ENCODE measurements around the gene TMEM131L. TPM values are rescaled to one million over a fixed set of nuclear protein-coding genes. Genes with fewer than 3 reads are reported as not detected.

The TMEM131L gene
- total and polyA plus RNA-seq, 8 donors = 2.4 to 40.0 (median 13.6) TPM

DNA sequence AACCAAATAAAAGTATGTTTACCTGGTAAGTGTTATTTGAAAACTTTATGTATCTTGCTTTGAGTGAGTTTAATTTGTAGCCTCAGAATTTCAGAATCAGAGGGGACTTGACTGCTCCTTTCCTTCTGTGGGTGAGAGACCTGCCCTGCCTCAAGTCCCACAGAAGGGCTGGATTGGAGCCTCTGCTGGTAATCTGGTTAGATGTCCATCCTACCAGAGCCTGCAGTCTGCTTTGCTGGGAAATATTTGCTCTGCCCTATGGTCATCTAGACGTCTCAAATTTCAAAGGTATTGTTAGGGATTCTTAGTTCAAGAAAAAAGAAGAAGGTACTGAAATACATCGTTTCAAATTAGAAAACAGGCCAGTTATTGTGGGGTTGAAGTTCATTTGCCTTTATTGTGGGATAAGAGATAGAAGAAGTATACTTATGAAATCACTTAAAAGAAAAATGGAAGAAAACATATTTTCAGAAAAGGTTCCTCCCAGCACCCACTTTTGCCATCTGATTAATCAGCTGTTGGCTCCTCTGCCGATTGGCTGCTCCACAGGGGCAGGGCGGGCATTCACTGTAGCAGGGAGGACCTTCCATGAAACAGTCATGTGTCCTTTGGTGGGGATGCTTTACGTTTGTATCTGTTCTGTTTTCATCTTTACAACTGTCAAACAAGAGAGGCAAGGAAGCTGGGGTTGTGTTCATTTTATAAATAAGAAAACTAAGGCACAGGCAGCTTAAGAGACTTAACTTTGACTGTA lies 144.6 kb downstream of the TMEM131L start:
- Histone ChIP-seq H3K4me3 (no peak overlapping the region), H3K27me3 (no peaks in the 10 kb centered on the region), H3K27ac (no peak overlapping the region), H3K4me1 (peaks cover 0 to 16% (median 6%) of the 10 kb centered on the region in 4 donors), H3K36me3 (peaks cover 0 to 61% (median 57%) of the 10 kb centered on the region in 4 donors), H3K9me3 (no peaks in the 10 kb centered on the region)
- intact Hi-C loops (cut with DNase I; ENCODE audit: low total_unique reads) = no loop called here
- TF ChIP-seq, protein P1, sequence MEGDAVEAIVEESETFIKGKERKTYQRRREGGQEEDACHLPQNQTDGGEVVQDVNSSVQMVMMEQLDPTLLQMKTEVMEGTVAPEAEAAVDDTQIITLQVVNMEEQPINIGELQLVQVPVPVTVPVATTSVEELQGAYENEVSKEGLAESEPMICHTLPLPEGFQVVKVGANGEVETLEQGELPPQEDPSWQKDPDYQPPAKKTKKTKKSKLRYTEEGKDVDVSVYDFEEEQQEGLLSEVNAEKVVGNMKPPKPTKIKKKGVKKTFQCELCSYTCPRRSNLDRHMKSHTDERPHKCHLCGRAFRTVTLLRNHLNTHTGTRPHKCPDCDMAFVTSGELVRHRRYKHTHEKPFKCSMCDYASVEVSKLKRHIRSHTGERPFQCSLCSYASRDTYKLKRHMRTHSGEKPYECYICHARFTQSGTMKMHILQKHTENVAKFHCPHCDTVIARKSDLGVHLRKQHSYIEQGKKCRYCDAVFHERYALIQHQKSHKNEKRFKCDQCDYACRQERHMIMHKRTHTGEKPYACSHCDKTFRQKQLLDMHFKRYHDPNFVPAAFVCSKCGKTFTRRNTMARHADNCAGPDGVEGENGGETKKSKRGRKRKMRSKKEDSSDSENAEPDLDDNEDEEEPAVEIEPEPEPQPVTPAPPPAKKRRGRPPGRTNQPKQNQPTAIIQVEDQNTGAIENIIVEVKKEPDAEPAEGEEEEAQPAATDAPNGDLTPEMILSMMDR (IDR thresholded peaks at IDR 0.05) = no peak
- TF ChIP-seq EP300 (IDR thresholded peaks at IDR 0.05) = no peak
- no peak for TF ChIP-seq POLR2AphosphoS5 (IDR thresholded peaks at IDR 0.05)
- TF ChIP-seq POLR2A (IDR thresholded peaks at IDR 0.05) = no peak
- WGBS, 5 donors = 62 to 78% (median 67%) methylated on average over 5 of the region's 5 CpGs
- DNase-seq = no peak

DNA sequence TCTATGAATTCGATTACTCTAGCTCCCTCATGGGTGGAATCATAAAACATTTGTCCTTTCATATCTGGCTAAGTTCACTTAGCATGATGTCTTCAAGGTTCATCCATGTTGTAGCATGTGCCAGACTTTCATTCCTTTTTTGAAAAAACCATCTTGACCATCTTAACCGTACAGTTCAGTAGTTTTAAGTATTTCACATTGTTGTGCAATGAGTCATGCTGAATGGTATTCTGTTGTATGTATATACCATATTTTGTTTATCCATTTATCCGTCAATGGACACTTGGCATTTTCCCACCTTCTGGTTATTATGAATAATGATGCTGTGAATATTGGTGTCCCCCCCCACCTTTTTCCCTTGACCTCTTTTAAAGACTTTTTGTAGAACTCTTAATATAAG lies 145.5 kb downstream of the TMEM131L start:
- H3K36me3 ChIP-seq = peaks cover 0 to 55% (median 51%) of the 10 kb centered on the region in 4 donors

DNA sequence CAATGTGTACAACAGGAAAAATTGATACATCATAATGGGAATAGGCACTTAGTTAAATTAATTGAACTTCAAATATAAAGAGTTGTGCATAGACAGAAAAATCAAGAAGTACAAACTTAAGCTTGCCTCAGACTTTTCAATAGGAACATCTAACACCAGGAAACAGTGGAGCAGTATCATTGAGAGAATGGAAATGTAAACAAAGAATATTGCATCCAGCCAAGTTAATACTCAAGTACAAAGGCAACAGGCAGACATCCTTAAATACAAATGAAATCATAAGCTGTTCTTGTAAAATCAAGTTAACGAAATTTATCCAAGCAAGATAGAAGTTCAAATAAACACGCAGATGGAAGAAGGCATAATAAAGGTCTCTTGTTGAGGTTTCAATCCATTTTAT lies 146.7 kb downstream of the TMEM131L start:
- intact Hi-C loops (cut with DNase I; ENCODE audit: low total_unique reads) = no loop called here
- 38 to 72% (median 60%) methylated on average over 2 of the region's 2 CpGs for WGBS, 5 donors
- TF ChIP-seq, protein P1 (IDR thresholded peaks at IDR 0.05) = no peak
- TF ChIP-seq POLR2A (IDR thresholded peaks at IDR 0.05) (no peak), EP300 (IDR thresholded peaks at IDR 0.05) (no peak), POLR2AphosphoS5 (IDR thresholded peaks at IDR 0.05) (no peak)

More for the DNA sequence above, 145.5 kb downstream of the TMEM131L start:
- Histone ChIP-seq H3K27me3 (no peaks in the 10 kb centered on the region), H3K4me3 (no peak overlapping the region), H3K9me3 (no peaks in the 10 kb centered on the region), H3K27ac (no peak overlapping the region), H3K4me1 (peaks cover 0 to 16% (median 6%) of the 10 kb centered on the region in 4 donors)
- TF ChIP-seq, protein P1 (IDR thresholded peaks at IDR 0.05) = no peak
- no peak for TF ChIP-seq POLR2AphosphoS5 (IDR thresholded peaks at IDR 0.05)
- no peak for TF ChIP-seq POLR2A (IDR thresholded peaks at IDR 0.05)
- TF ChIP-seq EP300 (IDR thresholded peaks at IDR 0.05) = no peak
- intact Hi-C loops (cut with DNase I; ENCODE audit: low total_unique reads) = no loop called here
- 77 to 94% (median 90%) methylated on average over 3 of the region's 3 CpGs for WGBS, 5 donors
- DNase-seq = no peak

DNA sequence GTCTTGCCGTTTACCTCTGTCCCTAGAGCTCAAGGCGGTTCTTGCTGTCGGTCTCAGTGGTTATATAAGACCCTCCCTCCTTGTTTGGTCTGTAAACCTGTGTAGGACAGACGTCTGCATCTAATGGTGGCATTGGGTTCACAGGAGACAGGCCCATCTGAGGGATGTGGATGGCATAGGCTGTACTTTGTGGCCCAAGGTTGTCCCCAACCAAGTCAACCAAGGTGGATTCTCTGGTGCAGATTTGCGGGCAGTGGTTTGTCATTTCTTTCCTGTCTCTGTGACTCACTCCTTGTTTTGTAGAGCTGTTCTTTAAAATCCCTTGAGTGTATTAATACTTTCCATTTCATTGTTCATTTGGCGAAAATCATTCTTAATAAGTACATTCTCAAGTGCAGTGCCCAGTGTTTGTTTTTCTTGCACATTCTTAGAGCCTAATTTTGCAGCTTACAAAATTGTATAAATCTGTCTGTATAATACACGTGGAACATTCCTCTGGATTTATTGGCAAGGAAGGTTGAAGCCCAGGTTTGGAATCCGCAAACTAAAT lies 149.9 kb downstream of the TMEM131L start:
- Histone ChIP-seq H3K27ac (no peak overlapping the region), H3K4me3 (no peak overlapping the region), H3K4me1 (peaks cover 0 to 1% (median 0%) of the 10 kb centered on the region in 4 donors), H3K9me3 (no peaks in the 10 kb centered on the region), H3K36me3 (peaks cover under 1 to 80% (median 65%) of the 10 kb centered on the region in 4 donors), H3K27me3 (no peaks in the 10 kb centered on the region)
- WGBS, 5 donors = 81 to 91% (median 88%) methylated on average over 8 of the region's 8 CpGs
- no peak for DNase-seq
- TF ChIP-seq, protein P1 (IDR thresholded peaks at IDR 0.05) = no peak
- TF ChIP-seq EP300 (IDR thresholded peaks at IDR 0.05) = no peak
- no peak for TF ChIP-seq POLR2AphosphoS5 (IDR thresholded peaks at IDR 0.05)
- TF ChIP-seq POLR2A (IDR thresholded peaks at IDR 0.05) = no peak
- intact Hi-C loops (cut with DNase I; ENCODE audit: low total_unique reads) = no loop called here

More for the DNA sequence above, 146.7 kb downstream of the TMEM131L start:
- Histone ChIP-seq H3K4me3 (no peak overlapping the region), H3K27me3 (no peaks in the 10 kb centered on the region), H3K9me3 (no peaks in the 10 kb centered on the region), H3K36me3 (peaks cover 0 to 54% (median 52%) of the 10 kb centered on the region in 4 donors), H3K4me1 (peaks cover 0 to 13% (median 6%) of the 10 kb centered on the region in 4 donors), H3K27ac (no peak overlapping the region)
- no peak for DNase-seq
